Measurements from ENCODE around the gene SIRPA. TPM values are rescaled to one million over a fixed set of nuclear protein-coding genes. Genes with fewer than 3 reads are reported as not detected.

Gene SIRPA
- total and polyA plus RNA-seq, 2 of the 4 experiments (the other 2 are of a cell fraction): 9.9 to 40.2 TPM

DNA sequence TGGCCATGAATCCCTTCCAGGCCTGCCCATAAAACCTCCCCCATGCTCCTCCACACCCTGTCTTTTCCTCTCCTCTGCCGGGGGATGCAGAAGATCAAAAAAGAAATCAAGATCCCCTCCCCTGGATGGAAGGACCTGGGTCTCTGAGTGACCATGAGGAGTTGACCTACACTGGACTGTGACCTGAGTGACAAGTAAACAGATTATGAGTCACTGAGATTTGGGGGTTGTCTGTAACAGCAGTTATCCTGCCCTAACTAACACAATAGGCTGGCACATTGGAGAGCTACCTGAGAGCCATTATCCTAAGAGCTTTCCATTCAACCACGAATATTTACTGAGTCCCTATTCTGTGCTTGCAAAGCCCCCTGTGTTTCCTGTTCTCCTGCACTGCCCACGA, 28.4 kb upstream of the SIRPA start:
- H3K4me3 ChIP-seq (ENCODE audit: insufficient read depth, low read depth, low read length): no peak overlapping the region
- no TSS peak for BruUV-seq (replicated peaks)
- H2BK120ac ChIP-seq (ENCODE audit: low read depth, low read length): no peak overlapping the region
- no peak overlapping the region for H2BK20ac ChIP-seq (ENCODE audit: low read depth, low read length)
- intact Hi-C loops (cut with micrococcal nuclease): no loop called here
- no peak overlapping the region for H3K9ac ChIP-seq (ENCODE audit: low read depth, low read length)
- no peak overlapping the region for H2AFZ ChIP-seq (replicated peaks; ENCODE audit: low read length, poor library complexity)
- H2AK5ac ChIP-seq (ENCODE audit: low read depth, low read length): no peak overlapping the region
- no peak overlapping the region for H4K91ac ChIP-seq (ENCODE audit: insufficient read depth, low read depth, low read length)
- no peak overlapping the region for H3K27ac ChIP-seq (ENCODE audit: insufficient read depth, low read length)
- in situ Hi-C loops (cut with MboI; ENCODE audit: low sequenced_read_pairs): no loop called here
- no peak overlapping the region for H2BK5ac ChIP-seq (ENCODE audit: low read depth, low read length, poor library complexity, severe bottlenecking)
- POLR2A ChIA-PET (ENCODE audit: unreplicated experiment): no interaction called here
- H3K36me3 ChIP-seq (ENCODE audit: control insufficient read depth, insufficient read depth, low read length): no peaks in the 10 kb centered on the region
- no peaks in the 10 kb centered on the region for H4K20me1 ChIP-seq (ENCODE audit: insufficient read depth, low read length)
- H3K4me2 ChIP-seq (ENCODE audit: low read depth, low read length): no peak overlapping the region
- WGBS, 2 experiments (ENCODE audit: extremely low coverage in 2 of 2, insufficient read length in 1 of 2): 40% methylated on average over 1 of the region's 3 CpGs; no CpG with 5 or more reads in 1 of the 2 experiments
- H2BK15ac ChIP-seq (ENCODE audit: low read depth, low read length): no peak overlapping the region
- no peak overlapping the region for H3K23ac ChIP-seq (ENCODE audit: low read depth, low read length)
- dilution Hi-C loops (cut with HindIII; ENCODE audit: low sequenced_read_pairs, unreplicated experiment): no loop called here
- H3K9me1 ChIP-seq (ENCODE audit: insufficient read depth, low read length): no peaks in the 10 kb centered on the region
- TF ChIP-seq MAFK (IDR thresholded peaks at IDR 0.05; ENCODE audit: low read depth, low read length): no peak
- no peak for TF ChIP-seq FOS (IDR thresholded peaks at IDR 0.05; ENCODE audit: low read depth, low read length)
- no peak for TF ChIP-seq RFX5 (IDR thresholded peaks at IDR 0.05; ENCODE audit: low read depth, low read length)
- no peak for DNase-seq
- H4K8ac ChIP-seq (ENCODE audit: low read depth in 2 of 2, low read length in 2 of 2): no peak overlapping the region
- no peaks in the 10 kb centered on the region for H3K9me3 ChIP-seq (ENCODE audit: control insufficient read depth, insufficient read depth, low read length)
- no peak overlapping the region for H3K56ac ChIP-seq (ENCODE audit: extremely low read depth, insufficient read depth, low read length)
- H2AK9ac ChIP-seq (replicated peaks; ENCODE audit: low read depth, low read length, poor library complexity): peak overlapping the region; percentile 45
- ATAC-seq (ENCODE audit: low read depth): no peak
- no peak overlapping the region for H3K14ac ChIP-seq (replicated peaks; ENCODE audit: low read depth, low read length)
- no peak overlapping the region for H4K5ac ChIP-seq (ENCODE audit: low read depth, low read length)
- no peaks in the 10 kb centered on the region for H3K79me1 ChIP-seq (ENCODE audit: low read depth in 1 of 2, low read length in 2 of 2)
- H3K27me3 ChIP-seq (ENCODE audit: control insufficient read depth, insufficient read depth, low read length): peaks cover 13% of the 10 kb centered on the region
- CTCF ChIA-PET: no interaction called here
- peaks cover 1% of the 10 kb centered on the region; the same call in 1 of the 2 replicates for H3K4me1 ChIP-seq (ENCODE audit: control insufficient read depth, insufficient read depth, low read length)
- no peak overlapping the region for H3K4ac ChIP-seq (ENCODE audit: low read depth, low read length)
- H3K18ac ChIP-seq (ENCODE audit: low read depth, low read length): no peak overlapping the region
